Measurements from ENCODE around the gene MLLT3. TPM values are rescaled to one million over a fixed set of nuclear protein-coding genes. Genes with fewer than 3 reads are reported as not detected.

Gene MLLT3
- total RNA-seq, 3 donors from 2014 or later (not counting 1 experiment from before 2014, with no cell fraction given) = 24.3 to 26.6 (median 25.2) TPM

GRCh38 chr9:20494035-20494434 is 128.3 kb downstream of the MLLT3 start:
- Mint-ChIP-seq H3K9me3 (no peaks in the 10 kb centered on the region), H3K27ac (no peak overlapping the region), H3K36me3 (no peaks in the 10 kb centered on the region), H3K27me3 (ENCODE audit: low read depth in 2 of 2) (no peaks in the 10 kb centered on the region), H3K4me1 (peaks cover 25 to 29% of the 10 kb centered on the region in 2 donors), H3K4me3 (no peak overlapping the region)
- Histone ChIP-seq H3K4me3 (ENCODE audit: low read length) (no peak overlapping the region), H3K27ac (ENCODE audit: low read length) (no peak overlapping the region), H3K27me3 (ENCODE audit: control insufficient read depth, insufficient read depth, low read length) (no peaks in the 10 kb centered on the region), H3K9me3 (ENCODE audit: control insufficient read depth, insufficient read depth, low read length) (no peaks in the 10 kb centered on the region), H3K4me1 (ENCODE audit: control insufficient read depth, insufficient read depth, low read length) (no peaks in the 10 kb centered on the region), H3K36me3 (ENCODE audit: control insufficient read depth, insufficient read depth, low read length) (no peaks in the 10 kb centered on the region)
- WGBS (ENCODE audit: insufficient coverage) = no CpG with 5 or more reads among the region's 1 CpG
- no peak for TF ChIP-seq CTCF (IDR thresholded peaks at IDR 0.05)
- ATAC-seq (no peak), DNase-seq (no peak)
- intact Hi-C loops (cut with micrococcal nuclease) = no loop called here

- H3K4me3 Mint-ChIP-seq = no peak overlapping the region
- no peaks in the 10 kb centered on the region for H3K9me3 Mint-ChIP-seq
- no peaks in the 10 kb centered on the region for H3K36me3 ChIP-seq (ENCODE audit: control insufficient read depth, insufficient read depth, low read length)
- intact Hi-C loops (cut with micrococcal nuclease) = no loop called here
- H3K9me3 ChIP-seq (ENCODE audit: control insufficient read depth, insufficient read depth, low read length) = no peaks in the 10 kb centered on the region
- no peaks in the 10 kb centered on the region for H3K36me3 Mint-ChIP-seq
- WGBS (ENCODE audit: insufficient coverage) = 86% methylated on average over 1 of the region's 1 CpG
- TF ChIP-seq CTCF (IDR thresholded peaks at IDR 0.05) = no peak
- H3K4me1 Mint-ChIP-seq = peaks cover 21 to 25% of the 10 kb centered on the region in 2 donors
- no peak overlapping the region for H3K27ac ChIP-seq (ENCODE audit: low read length)
- H3K27me3 Mint-ChIP-seq (ENCODE audit: low read depth in 2 of 2) = no peaks in the 10 kb centered on the region
- DNase-seq (no peak), ATAC-seq (no peak)
- no peaks in the 10 kb centered on the region for H3K4me1 ChIP-seq (ENCODE audit: control insufficient read depth, insufficient read depth, low read length)
- H3K27ac Mint-ChIP-seq = no peak overlapping the region
- H3K4me3 ChIP-seq (ENCODE audit: low read length) = no peak overlapping the region
- no peaks in the 10 kb centered on the region for H3K27me3 ChIP-seq (ENCODE audit: control insufficient read depth, insufficient read depth, low read length)
Measured at GRCh38 chr9:20492772-20493171, 129.5 kb downstream of the MLLT3 start.

- intact Hi-C loops (cut with micrococcal nuclease) = no loop called here
- no CpG with 5 or more reads among the region's 1 CpG for WGBS (ENCODE audit: insufficient coverage)
- no peak for DNase-seq
Measured at GRCh38 chr9:20491612-20492011, 130.7 kb downstream of the MLLT3 start.

More at GRCh38 chr9:20491612-20492011, 130.7 kb downstream of the MLLT3 start:
- Histone ChIP-seq H3K27me3 (ENCODE audit: control insufficient read depth, insufficient read depth, low read length) (no peaks in the 10 kb centered on the region), H3K36me3 (ENCODE audit: control insufficient read depth, insufficient read depth, low read length) (no peaks in the 10 kb centered on the region), H3K27ac (ENCODE audit: low read length) (no peak overlapping the region), H3K4me1 (ENCODE audit: control insufficient read depth, insufficient read depth, low read length) (no peaks in the 10 kb centered on the region), H3K9me3 (ENCODE audit: control insufficient read depth, insufficient read depth, low read length) (no peaks in the 10 kb centered on the region), H3K4me3 (ENCODE audit: low read length) (no peak overlapping the region)
- H3K27ac Mint-ChIP-seq = no peak overlapping the region
- peaks cover 13 to 17% of the 10 kb centered on the region in 2 donors for H3K4me1 Mint-ChIP-seq
- H3K36me3 Mint-ChIP-seq = no peaks in the 10 kb centered on the region
- no peaks in the 10 kb centered on the region for H3K9me3 Mint-ChIP-seq
- H3K4me3 Mint-ChIP-seq = no peak overlapping the region
- no peak for TF ChIP-seq CTCF (IDR thresholded peaks at IDR 0.05)
- H3K27me3 Mint-ChIP-seq (ENCODE audit: low read depth in 2 of 2) = no peaks in the 10 kb centered on the region
- ATAC-seq = no peak
